Neural crest cell (in vitro differentiated cells): Measurements from ENCODE around the gene RENBP. TPM values are rescaled to one million over a fixed set of nuclear protein-coding genes. Genes with fewer than 3 reads are reported as not detected.

Source experiments
- DNase-seq: peaks from one replicate; pipeline ENCODE4 v3.0.0; 2021; ENCODE audit warnings: low read depth, mixed read lengths, low spot score
- H3K27ac Mint-ChIP-seq: one replicate; pipeline ENCODE4 v1.8.0; 2021; ENCODE audit warnings: mild to moderate bottlenecking, mixed read lengths; ENCODE audit not compliant: unreplicated experiment
- H3K27me3 Mint-ChIP-seq: 2 replicates; pipeline ENCODE4 v1.8.0; 2021; ENCODE audit warnings: low read depth, mild to moderate bottlenecking, mixed read lengths
- H3K36me3 Mint-ChIP-seq: 2 replicates; pipeline ENCODE4 v1.8.0; 2021; ENCODE audit warnings: low read depth, mild to moderate bottlenecking, mixed read lengths
- H3K4me1 Mint-ChIP-seq: 2 replicates; pipeline ENCODE4 v1.8.0; 2021; ENCODE audit warnings: mixed read lengths
- H3K4me3 Mint-ChIP-seq: one replicate; pipeline ENCODE4 v1.8.0; 2021; ENCODE audit warnings: mild to moderate bottlenecking, mixed read lengths
- H3K9me3 Mint-ChIP-seq: 2 replicates; pipeline ENCODE4 v1.8.0; 2021; ENCODE audit warnings: mixed read lengths
- total RNA-seq: library from RNA; stranded (reverse); gene quantifications from 2 replicates; pipeline ENCODE4 v1.2.1, GENCODE V29; 2021
- TF ChIP-seq, protein P1 (sequence below): fragments of 200-600 bp; sonication (generic); conservative IDR thresholded peaks from 2 replicates; pipeline ENCODE4 v1.5.0; 2021; ENCODE audit warnings: antibody characterized with exemption, mild to moderate bottlenecking

Gene RENBP
- total RNA-seq, 1 donor from 2014 or later: 11.4 TPM

DNA sequence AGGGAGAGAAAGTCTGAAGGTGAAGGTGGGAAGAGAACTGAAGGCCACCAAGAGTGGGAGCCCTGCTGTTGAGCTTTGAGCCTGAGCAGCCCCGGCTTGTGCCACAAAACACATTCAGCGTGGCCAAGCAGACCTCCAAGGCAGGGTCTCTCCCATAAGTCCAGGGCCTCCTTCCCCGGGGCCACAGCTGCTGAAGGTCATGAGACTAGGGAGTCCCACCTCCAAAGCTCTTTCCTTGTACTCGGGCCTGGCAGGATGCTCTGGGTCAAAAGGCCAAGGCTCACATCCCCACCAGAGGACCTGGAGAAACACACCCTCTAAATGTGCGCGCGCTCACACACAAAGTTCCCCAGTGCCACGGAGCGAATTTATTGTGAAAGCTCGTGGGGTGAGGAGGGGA, 14.9 kb downstream of the RENBP start:
- no peak overlapping the region for H3K4me3 Mint-ChIP-seq
- peaks cover 10% of the 10 kb centered on the region for H3K36me3 Mint-ChIP-seq
- peaks cover 29% of the 10 kb centered on the region for H3K4me1 Mint-ChIP-seq
- TF ChIP-seq, protein P1, sequence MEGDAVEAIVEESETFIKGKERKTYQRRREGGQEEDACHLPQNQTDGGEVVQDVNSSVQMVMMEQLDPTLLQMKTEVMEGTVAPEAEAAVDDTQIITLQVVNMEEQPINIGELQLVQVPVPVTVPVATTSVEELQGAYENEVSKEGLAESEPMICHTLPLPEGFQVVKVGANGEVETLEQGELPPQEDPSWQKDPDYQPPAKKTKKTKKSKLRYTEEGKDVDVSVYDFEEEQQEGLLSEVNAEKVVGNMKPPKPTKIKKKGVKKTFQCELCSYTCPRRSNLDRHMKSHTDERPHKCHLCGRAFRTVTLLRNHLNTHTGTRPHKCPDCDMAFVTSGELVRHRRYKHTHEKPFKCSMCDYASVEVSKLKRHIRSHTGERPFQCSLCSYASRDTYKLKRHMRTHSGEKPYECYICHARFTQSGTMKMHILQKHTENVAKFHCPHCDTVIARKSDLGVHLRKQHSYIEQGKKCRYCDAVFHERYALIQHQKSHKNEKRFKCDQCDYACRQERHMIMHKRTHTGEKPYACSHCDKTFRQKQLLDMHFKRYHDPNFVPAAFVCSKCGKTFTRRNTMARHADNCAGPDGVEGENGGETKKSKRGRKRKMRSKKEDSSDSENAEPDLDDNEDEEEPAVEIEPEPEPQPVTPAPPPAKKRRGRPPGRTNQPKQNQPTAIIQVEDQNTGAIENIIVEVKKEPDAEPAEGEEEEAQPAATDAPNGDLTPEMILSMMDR: no peak
- H3K27ac Mint-ChIP-seq: no peak overlapping the region
- peaks cover 4% of the 10 kb centered on the region for H3K27me3 Mint-ChIP-seq
- no peaks in the 10 kb centered on the region for H3K9me3 Mint-ChIP-seq
- no peak for DNase-seq

DNA sequence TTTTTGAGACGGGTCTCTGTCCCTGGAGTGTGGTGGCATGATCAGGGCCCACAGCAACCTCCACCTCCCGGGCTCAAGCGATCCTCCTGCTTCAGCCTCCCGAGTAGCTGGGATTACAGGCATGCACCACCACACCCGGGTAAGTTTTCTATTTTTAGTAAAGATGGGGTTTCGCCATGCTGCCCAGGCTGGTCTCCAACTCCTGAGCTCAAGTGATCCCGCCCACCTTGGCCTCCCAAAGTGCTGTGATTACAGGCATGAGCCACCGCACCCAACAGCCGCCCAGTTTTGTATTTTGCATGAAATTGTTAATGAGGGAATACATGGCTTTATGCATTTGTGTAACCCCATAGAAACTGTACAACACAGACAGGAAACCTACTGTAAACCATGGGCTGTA, 15.6 kb downstream of the RENBP start:
- no peak overlapping the region for H3K27ac Mint-ChIP-seq

DNA sequence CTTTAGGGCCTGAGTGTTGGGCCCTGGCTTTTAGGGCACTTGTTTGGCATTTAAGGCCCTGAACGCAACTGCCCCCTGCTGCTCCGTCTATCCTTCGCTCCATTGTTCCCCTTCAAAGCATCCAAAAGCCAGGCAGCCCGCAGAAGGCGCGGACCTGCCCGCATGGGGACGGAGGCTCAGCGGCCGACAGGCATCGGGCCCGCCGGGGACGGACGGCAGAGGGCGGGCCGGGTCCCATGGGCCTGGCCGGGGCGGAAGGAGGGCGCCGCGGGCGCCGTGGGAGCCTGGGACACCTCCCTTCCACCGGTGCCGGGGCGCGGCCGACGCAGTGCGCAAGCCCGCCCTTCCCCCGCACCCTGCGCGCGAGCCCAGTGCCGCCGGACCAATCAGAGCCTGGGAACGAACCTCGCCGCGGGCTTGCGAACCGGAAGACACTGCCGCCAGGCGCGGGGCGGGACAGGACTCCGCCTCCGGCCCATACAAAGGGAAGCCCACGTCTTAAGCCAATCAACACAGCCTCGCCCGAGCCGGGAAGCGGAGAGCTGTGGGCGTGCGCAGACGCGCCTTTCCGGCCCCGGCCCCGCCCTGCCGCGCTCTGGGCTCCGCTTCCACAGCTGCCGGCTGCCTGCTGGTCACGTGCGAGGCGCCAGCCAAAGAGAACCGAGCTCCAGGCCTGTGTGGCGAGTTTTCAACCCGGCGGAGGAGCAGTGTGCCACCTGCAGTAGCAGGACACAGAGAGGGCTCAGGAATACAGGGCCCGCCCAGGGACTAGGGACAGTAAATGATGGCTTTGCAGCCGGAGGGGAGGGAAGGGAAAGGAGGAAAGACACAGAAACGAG, 16.3 kb downstream of the RENBP start:
- H3K9me3 Mint-ChIP-seq: no peaks in the 10 kb centered on the region
- peak; percentile 78 for DNase-seq
- peaks cover 30% of the 10 kb centered on the region for H3K4me1 Mint-ChIP-seq
- peak overlapping the region; percentile 91 for H3K4me3 Mint-ChIP-seq
- H3K27ac Mint-ChIP-seq: peak overlapping the region; percentile 86
- H3K36me3 Mint-ChIP-seq: peaks cover 10% of the 10 kb centered on the region
- H3K27me3 Mint-ChIP-seq: peaks cover 4% of the 10 kb centered on the region
- TF ChIP-seq, protein P1: no peak

More for the DNA sequence above, 15.6 kb downstream of the RENBP start:
- Mint-ChIP-seq H3K4me1 (peaks cover 33% of the 10 kb centered on the region), H3K9me3 (no peaks in the 10 kb centered on the region), H3K27me3 (peaks cover 4% of the 10 kb centered on the region), H3K36me3 (peaks cover 10% of the 10 kb centered on the region), H3K4me3 (peak overlapping the region; percentile 63)
- TF ChIP-seq, protein P1: no peak
- no peak for DNase-seq

DNA sequence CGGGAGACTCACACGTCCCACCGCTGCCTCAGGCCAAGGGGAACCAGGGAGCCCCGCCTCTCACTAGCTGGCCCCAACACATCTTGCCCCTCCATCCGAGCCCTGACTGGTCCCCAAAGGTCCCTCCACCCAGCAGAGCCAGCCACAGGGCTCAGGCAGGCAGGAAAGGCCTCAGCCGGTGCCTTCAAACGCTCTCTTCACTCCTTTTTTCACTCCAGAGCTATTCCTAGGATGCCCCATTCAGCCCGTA, 16.8 kb downstream of the RENBP start:
- Mint-ChIP-seq H3K4me3 (peak overlapping the region; percentile 91), H3K4me1 (peaks cover 33% of the 10 kb centered on the region), H3K9me3 (no peaks in the 10 kb centered on the region), H3K36me3 (peaks cover 10% of the 10 kb centered on the region), H3K27me3 (peaks cover 5% of the 10 kb centered on the region), H3K27ac (peak overlapping the region; percentile 86)
- TF ChIP-seq, protein P1: no peak
- DNase-seq: no peak

- Mint-ChIP-seq H3K27ac (peak overlapping the region; percentile 86), H3K27me3 (peaks cover 6% of the 10 kb centered on the region), H3K4me3 (peak overlapping the region; percentile 91), H3K9me3 (no peaks in the 10 kb centered on the region), H3K4me1 (peaks cover 36% of the 10 kb centered on the region), H3K36me3 (peaks cover 10% of the 10 kb centered on the region)
- DNase-seq: no peak
- TF ChIP-seq, protein P1: no peak
These were observed 17.4 kb downstream of the RENBP start for GRCh38 chrX:153926858-153927671.
